ENCODE results near the gene SURF4.

DNA sequence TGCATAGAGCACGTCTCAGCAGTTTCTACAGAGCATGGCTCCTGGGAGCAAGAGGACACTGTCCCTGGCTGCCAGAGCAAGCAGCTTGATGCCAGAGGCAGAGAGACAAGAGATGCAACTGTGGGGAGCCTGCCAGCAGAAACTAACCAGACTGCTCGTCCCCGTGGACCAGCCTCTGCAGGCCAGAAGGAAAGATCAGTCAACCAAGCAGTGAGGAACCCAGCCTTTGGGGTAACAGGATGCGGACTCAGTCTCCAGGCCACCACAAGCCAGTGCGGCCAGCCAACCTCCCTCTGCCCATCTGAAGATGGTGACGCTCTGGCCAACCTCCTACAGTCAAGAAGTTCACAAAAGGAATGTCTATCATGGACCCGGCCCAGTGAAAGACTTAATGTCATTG lies 3.7 kb downstream of the SURF4 start:
- TF ChIP-seq POLR2AphosphoS5 (IDR thresholded peaks at IDR 0.05), result no peak
- TF ChIP-seq, protein P1, sequence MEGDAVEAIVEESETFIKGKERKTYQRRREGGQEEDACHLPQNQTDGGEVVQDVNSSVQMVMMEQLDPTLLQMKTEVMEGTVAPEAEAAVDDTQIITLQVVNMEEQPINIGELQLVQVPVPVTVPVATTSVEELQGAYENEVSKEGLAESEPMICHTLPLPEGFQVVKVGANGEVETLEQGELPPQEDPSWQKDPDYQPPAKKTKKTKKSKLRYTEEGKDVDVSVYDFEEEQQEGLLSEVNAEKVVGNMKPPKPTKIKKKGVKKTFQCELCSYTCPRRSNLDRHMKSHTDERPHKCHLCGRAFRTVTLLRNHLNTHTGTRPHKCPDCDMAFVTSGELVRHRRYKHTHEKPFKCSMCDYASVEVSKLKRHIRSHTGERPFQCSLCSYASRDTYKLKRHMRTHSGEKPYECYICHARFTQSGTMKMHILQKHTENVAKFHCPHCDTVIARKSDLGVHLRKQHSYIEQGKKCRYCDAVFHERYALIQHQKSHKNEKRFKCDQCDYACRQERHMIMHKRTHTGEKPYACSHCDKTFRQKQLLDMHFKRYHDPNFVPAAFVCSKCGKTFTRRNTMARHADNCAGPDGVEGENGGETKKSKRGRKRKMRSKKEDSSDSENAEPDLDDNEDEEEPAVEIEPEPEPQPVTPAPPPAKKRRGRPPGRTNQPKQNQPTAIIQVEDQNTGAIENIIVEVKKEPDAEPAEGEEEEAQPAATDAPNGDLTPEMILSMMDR (IDR thresholded peaks at IDR 0.05), result no peak
